Right ventricle myocardium superior (tissue), 1 donor: ENCODE results near the gene ZNF777. TPM values are rescaled to one million over a fixed set of nuclear protein-coding genes. Genes with fewer than 3 reads are reported as not detected.
"Not testable (repeated sequence)": the region's sequence is repeated elsewhere in the genome, so short reads cannot be mapped to it uniquely, and the experiment has no call there.

ENCODE experiments used
- ATAC-seq: fragments of 200-7000 bp; cut with Tn5 transposase; one replicate; pipeline ENCODE4 v1.9.1; 2020; ENCODE audit warnings: mild to moderate bottlenecking; ENCODE audit not compliant: poor library complexity
- DNase-seq: peaks from one replicate; pipeline ENCODE4 v3.0.0-alpha.2; 2020
- intact Hi-C: fragments of 100-400 bp; cut with DNase I; formaldehyde crosslinking; loops from one replicate; pipeline ENCODE4 v1.11.2; 2022
- total RNA-seq: library from RNA; stranded (reverse); fragmentation: NEBNext Ultra II Directional; extraction: Animal tissue kit (Norgen Biotek cat#: 25700); gene quantifications from one replicate; pipeline ENCODE4 v1.2.1, GENCODE V29; 2021
- donor health status: DM: no; HTN: yes; CAD: no; lungs with severe emphysema.

ZNF777 gene
- total RNA-seq, 1 donor from 2014 or later, result 6.6 TPM

DNA sequence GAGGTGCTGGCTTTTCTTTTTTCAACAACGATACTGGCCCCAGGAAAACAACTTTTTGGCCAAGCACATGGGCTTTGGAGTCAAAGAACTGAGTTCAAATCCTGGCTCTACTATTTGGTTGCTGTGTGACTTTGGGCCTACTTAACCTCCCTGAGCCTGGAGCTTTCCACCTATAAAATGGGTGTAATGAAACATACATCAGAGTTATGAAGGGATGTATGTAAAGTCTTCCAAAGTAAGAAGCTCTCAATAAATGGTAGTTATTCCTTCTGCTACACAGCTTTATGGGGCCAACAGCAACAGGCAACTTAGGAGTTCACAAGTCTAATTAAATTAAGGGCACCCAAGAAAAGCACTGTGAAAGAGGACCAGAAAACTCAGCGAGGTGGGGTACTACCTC, 33.0 kb downstream of the ZNF777 start:
- DNase-seq (no peak), ATAC-seq (no peak)
- intact Hi-C loops, result no loop called here

- intact Hi-C loops, result no loop called here
- DNase-seq (no peak), ATAC-seq (no peak)
Observed at GRCh38 chr7:149427096-149427680, 33.7 kb downstream of the ZNF777 start.

DNA sequence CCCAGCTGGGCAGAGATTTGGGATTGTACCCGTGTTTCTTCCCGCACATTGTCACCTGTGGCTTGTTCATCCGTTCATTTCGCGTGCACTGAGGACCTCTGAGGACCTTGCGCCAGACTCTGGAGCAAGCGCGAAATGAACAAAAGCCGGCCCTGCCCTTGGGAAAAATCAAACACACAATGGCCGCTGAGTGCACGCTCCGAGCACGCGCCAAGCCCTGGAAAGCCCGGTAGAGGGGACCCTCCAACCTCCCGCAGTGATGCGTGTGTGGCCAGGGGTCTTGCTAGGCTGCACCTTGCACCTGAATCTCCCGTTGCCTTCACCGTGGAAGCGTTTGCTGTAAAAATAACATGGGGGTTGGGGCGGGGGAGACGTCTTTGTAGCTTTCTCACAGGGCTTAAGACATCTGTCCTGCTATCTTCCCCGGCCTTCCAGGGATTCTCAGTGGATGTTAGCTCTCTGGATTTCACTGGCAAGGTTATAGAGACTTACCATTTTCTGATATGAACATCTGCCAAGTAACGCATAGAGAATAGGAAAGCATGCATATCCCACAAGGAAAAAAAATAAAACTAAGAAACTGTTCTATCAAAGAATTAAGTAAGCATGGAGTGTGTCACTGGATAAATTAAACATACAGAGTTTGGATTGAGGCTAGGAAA, 37.3 kb downstream of the ZNF777 start:
- DNase-seq, result no peak
- intact Hi-C loops, result no loop called here
- no peak for ATAC-seq

DNA sequence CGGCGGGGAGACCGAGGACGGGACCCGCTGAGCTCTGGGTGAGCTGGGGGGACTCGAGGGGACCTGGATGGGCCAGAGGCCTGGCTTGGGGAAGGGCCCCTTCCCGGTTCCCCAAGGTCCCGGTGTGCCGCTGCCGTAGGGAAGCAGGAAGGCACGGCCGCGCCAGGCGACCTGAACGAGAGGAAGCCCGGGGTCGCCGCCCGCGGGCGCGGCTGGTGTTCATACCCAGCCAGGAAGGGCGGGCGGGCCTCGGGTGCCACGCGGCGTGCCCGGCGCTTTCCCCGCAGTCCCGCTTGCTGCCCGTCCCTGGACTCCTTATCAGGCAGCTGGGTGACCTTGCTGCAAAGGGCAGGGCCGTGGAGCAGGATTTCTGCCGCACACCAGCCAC, 38.0 kb downstream of the ZNF777 start:
- intact Hi-C loops, result no loop called here
- peak; percentile 64 for ATAC-seq
- DNase-seq, result peak; percentile 57

GRCh38 chr7:149422162-149422913, 38.5 kb downstream of the ZNF777 start:
- intact Hi-C loops, result no loop called here
- peak; percentile 97 for ATAC-seq
- DNase-seq, result peak; percentile 80

DNA sequence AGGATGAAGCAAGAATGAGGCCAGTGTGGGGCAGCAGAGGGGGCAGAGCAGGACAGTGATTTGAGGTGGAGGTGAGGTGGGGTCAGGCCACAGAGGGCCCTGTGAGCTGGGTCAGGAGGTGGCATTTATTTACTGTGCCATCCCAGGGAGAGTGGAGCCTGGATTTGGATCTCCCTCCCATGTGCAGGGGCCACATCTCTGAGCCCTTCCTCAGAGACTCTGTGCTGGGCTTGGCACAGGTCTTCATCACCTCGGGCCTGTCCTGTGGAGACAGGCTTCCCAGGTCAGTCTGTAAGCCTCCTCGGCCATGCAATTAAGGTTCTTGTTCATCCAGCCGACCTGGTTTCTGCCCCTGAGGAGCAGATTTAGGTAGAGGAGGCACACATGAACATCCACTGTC, 40.9 kb downstream of the ZNF777 start:
- ATAC-seq, result no peak
- intact Hi-C loops, result no loop called here

DNA sequence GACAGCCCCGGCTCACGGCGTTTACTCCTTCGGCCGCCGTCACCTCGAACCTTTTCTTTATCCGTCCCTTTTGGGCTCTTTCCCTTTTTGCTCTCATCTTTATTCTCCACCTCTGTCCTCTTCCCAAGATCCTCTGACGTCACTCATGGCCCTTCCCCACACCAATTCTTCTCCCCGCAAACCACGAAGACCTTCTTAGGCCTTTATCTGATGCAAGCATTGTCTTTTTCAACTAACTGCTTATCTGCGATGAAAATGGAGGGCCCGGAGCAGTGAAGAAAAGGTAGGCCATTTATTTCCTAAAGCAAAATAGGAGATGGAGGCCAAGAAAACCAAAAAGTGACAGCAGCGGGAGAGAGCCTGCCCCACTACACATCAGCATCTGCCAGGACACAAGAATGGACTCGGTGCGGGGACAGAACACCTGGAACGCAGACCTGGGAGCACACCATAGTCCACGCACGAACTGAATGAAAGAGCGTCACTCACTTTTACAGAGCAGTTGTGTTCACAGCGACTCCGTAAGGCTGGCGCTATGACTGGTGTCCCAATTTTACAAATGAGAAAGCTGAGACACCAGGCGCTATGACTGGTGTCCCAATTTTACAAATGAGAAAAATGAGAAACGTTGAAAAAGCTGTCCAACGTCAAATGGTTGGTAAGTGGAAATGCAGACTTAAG, 45.3 kb downstream of the ZNF777 start:
- peak; percentile 55 for ATAC-seq
- intact Hi-C loops, result no loop called here
- no peak for DNase-seq

More for the DNA sequence above, 40.9 kb downstream of the ZNF777 start:
- DNase-seq, result no peak

- DNase-seq (peak; percentile 78), ATAC-seq (peak; percentile 91)
- intact Hi-C loops, result no loop called here
Observed at GRCh38 chr7:149414745-149415390, 46.0 kb downstream of the ZNF777 start.

DNA sequence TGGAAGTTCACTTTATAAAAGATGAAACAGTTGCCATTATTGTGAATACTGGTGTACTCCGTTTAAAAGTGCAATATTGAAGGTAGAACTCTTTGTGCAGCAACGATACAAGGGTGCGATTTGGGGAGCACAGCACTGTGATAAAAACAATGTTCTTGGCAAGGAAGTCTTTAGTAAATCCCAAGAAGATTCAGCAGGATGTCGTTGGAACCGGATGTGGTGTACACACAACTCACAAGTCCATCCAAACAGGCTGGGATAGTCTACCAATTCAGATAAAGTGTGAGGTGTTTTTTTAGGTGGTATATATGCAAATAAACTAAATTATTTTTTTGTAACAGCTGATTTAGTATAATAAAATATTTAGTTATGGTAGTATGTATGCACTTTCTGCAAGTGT, 46.7 kb downstream of the ZNF777 start:
- DNase-seq (no peak), ATAC-seq (no peak)
- intact Hi-C loops, result no loop called here

DNA sequence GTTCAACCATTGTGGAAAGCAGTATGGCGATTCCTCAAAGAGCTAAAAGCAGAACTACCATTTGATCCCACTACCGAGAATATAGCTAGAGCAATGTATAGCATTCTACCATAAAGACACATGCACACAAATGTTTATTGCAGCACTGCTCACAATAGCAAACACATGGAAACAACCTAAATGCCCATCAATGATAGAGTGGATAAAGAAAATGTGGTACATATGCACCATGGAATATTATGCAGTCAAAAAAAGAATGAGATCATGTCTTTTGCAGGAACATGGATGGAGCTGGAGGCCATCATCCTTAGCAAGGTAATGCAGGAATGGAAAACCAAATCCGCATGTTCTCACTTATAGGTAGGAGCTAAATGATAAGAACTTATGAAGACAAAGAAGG, 47.8 kb downstream of the ZNF777 start:
- DNase-seq, intact Hi-C loops, ATAC-seq: not testable (repeated sequence)

DNA sequence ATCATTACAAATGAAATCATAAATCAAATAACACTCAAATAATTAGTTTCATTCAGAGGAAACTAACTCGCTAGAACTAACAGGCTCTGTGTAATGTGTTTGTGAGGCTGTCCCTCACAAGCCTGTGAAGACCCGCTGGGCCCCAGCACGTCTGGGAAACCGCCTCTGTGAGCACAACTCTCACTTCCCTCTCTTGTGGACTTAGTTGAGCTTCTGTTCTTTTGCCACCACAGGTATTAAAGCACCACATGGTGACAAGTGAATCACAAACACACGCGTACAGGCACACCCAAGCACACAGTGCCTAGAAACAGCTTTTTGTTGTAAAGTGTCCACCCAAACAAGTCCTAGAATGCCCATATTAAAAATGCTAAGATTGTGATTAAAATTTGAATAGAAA, 51.0 kb downstream of the ZNF777 start:
- ATAC-seq (no peak), DNase-seq (no peak)
- intact Hi-C loops, result no loop called here

DNA sequence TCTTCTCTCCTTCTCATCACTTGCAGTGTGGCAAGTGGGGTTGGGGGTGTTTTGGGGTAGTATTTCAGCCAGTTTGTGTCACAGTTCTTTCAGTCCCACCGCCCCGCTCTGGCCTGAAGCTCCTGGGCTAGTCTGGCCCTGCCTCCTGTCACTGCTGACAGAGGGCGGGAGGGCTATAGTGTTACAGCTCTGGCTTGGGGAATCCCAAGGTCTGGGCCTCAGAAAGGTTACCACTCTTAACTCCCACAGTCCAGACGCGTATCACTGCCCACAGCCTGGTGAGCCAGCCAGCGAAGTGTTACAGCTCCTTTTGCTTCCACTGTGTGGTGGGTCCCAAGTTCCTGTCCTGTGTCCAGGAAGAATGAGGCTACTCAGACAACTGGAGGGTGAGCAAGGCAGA, 56.0 kb downstream of the ZNF777 start:
- intact Hi-C loops, result no loop called here
- ATAC-seq (no peak), DNase-seq (no peak)

DNA sequence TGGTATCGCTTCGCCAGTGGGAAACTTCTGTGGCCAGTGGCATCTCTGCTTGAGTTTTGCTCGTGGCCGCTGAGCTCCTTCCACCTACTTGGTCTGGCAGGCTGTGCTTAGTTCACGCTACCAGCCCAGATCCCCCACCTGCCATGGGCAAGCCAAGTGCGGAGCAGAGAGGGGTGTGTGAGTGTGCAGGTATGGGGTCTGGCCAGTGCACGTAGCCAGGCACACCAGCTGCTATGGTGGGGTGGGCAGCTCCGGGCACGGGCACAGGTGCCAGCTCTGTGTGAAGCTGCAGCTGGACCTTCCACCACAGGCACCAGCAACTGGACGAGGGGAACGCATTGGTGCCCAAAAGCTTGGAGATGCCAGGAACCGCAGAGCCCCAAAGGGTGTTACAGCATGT, 56.5 kb downstream of the ZNF777 start:
- no peak for ATAC-seq
- no peak for DNase-seq
- intact Hi-C loops, result no loop called here

GRCh38 chr7:149398195-149398820, 62.6 kb downstream of the ZNF777 start:
- ATAC-seq (no peak), DNase-seq (no peak)
- intact Hi-C loops, result no loop called here

- DNase-seq (no peak), ATAC-seq (no peak)
- intact Hi-C loops, result no loop called here
Observed at GRCh38 chr7:149397470-149398043, 63.3 kb downstream of the ZNF777 start.

DNA sequence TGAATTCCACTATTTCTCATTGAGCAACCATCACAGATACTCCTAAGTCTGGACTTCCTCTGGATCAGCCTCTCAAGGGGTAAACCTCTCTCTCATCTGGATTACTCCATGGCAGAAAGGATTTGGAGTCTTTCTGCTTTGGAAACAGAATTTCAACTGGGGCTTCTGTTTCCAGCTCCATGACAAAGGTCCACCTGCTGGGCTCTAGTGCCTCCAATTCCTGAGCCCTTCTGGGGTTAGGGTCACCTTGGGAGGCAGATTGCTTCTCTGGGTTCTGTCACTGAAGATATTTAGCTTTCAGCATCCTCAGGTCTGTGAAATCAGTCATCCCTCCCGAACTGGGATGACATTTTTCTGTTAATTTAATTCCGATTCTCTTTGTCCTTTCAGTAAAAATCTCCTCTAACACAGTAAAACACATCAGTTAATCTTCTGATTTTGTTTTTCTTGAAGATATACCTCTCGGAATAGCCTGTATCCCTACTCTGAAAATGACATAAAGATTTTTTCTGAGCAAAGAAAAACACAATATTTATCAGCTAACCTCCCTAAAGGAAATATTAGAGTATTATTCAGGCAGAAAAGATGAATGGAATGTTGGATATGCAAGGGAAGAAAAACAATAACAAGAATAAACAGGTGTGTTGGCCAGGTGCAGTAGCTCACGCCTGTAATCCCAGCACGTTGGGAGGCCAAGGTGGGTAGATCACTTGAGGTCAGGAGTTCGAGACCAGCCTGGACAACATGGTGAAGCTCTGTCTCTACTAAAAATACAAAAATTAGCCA, 72.1 kb downstream of the ZNF777 start:
- DNase-seq, ATAC-seq, intact Hi-C loops: not testable (repeated sequence)

DNA sequence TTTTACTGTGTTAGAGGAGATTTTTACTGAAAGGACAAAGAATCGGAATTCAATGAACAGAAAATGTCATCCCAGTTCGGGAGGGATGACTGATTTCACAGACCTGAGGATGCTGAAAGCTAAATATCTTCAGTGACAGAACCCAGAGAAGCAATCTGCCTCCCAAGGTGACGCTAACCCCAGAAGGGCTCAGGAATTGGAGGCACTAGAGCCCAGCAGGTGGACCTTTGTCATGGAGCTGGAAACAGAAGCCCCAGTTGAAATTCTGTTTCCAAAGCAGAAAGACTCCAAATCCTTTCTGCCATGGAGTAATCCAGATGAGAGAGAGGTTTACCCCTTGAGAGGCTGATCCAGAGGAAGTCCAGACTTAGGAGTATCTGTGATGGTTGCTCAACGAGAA, 74.3 kb downstream of the ZNF777 start:
- intact Hi-C loops, DNase-seq, ATAC-seq: not testable (repeated sequence)
